HCT116 (cell line): ENCODE data around the gene CCDC57.

Experiments
- CBX3 ChIP-seq: IDR thresholded peaks from 2 replicates; pipeline ENCODE4 v1.6.1; 2012; ENCODE audit warnings: low read depth
- EZH2phosphoT487 ChIP-seq: fragments of 200-600 bp; IDR thresholded peaks from 2 replicates; pipeline ENCODE4 v1.6.1; 2018; ENCODE audit warnings: antibody characterized with exemption, borderline replicate concordance
- POLR2A ChIP-seq: IDR thresholded peaks from 2 replicates; pipeline ENCODE4 v1.7.0; 2011; ENCODE audit warnings: borderline replicate concordance; ENCODE audit not compliant: insufficient read depth, insufficient read length; ENCODE audit errors: extremely low read depth
- POLR2AphosphoS5 ChIP-seq: IDR thresholded peaks from 2 replicates; pipeline ENCODE4 v1.6.1; 2011; ENCODE audit warnings: mild to moderate bottlenecking, low read depth, low read length, moderate library complexity
- RAD21 ChIP-seq: IDR thresholded peaks from 2 replicates; pipeline ENCODE4 v1.6.1; 2012; ENCODE audit warnings: low read depth, mild to moderate bottlenecking
- YY1 ChIP-seq: IDR thresholded peaks from 2 replicates; pipeline ENCODE4 v1.6.1; 2011; ENCODE audit warnings: low read length, low read depth, moderate library complexity, mild to moderate bottlenecking; ENCODE audit not compliant: insufficient replicate concordance; ENCODE audit errors: extremely low read depth
- TF ChIP-seq, protein P1 (sequence below), 3 experiments: fragments of 200-600 bp in 1 of 3; sonication (generic) in 1 of 3; IDR thresholded peaks in 2 of 3; conservative IDR thresholded peaks in 1 of 3; 2 replicates each; pipeline ENCODE4 v1.5.1; 2012 to 2017; ENCODE audit warnings: low read depth in 2 of 3, low read length in 2 of 3, antibody characterized with exemption in 1 of 3, borderline replicate concordance in 1 of 3, control low read depth in 1 of 3, mild to moderate bottlenecking in 1 of 3, mixed read lengths in 1 of 3, mixed run types in 1 of 3, moderate library complexity in 1 of 3; ENCODE audit not compliant: insufficient read depth in 1 of 3

DNA sequence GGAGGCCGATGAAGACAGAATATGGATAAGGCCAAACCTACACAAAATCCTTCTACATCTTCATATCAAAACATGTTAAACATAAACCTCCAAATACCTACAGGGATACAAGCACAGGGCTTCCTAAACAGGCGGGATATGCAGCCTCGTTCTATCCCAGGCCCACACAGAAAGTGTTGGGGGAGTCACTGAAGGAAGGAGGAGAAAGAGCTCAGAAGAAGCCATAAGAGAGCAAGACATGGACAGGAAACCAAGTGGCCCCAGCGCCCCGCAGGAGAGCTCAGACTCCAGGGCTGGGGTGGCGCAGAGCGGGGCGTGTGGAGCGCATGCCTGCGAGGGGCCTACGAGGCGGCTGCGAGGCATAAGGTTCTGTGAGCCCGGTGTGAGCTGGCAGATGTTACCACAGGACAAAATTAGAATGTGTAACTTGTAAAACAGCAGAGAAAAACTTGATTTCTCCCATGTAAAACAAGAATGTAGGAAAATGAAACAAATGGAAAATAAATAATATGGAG lies 103.6 kb downstream of the CCDC57 start:
- TF ChIP-seq YY1 (no peak), RAD21 (no peak), CBX3 (no peak), POLR2A (no peak), POLR2AphosphoS5 (no peak), EZH2phosphoT487 (no peak)
- TF ChIP-seq, protein P1, sequence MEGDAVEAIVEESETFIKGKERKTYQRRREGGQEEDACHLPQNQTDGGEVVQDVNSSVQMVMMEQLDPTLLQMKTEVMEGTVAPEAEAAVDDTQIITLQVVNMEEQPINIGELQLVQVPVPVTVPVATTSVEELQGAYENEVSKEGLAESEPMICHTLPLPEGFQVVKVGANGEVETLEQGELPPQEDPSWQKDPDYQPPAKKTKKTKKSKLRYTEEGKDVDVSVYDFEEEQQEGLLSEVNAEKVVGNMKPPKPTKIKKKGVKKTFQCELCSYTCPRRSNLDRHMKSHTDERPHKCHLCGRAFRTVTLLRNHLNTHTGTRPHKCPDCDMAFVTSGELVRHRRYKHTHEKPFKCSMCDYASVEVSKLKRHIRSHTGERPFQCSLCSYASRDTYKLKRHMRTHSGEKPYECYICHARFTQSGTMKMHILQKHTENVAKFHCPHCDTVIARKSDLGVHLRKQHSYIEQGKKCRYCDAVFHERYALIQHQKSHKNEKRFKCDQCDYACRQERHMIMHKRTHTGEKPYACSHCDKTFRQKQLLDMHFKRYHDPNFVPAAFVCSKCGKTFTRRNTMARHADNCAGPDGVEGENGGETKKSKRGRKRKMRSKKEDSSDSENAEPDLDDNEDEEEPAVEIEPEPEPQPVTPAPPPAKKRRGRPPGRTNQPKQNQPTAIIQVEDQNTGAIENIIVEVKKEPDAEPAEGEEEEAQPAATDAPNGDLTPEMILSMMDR (IDR thresholded peaks at IDR 0.05 in 2 of 3, conservative IDR thresholded peaks at IDR 0.05 in 1 of 3; ENCODE audit: borderline replicate concordance in 1 of 3, insufficient read depth in 1 of 3, low read depth in 2 of 3, low read length in 2 of 3): no peak
